ENCODE measurements around the gene PSKH1.
"Not testable (repeated sequence)": the region's sequence is repeated elsewhere in the genome, so short reads cannot be mapped to it uniquely, and the experiment has no call there.

Gene PSKH1

DNA sequence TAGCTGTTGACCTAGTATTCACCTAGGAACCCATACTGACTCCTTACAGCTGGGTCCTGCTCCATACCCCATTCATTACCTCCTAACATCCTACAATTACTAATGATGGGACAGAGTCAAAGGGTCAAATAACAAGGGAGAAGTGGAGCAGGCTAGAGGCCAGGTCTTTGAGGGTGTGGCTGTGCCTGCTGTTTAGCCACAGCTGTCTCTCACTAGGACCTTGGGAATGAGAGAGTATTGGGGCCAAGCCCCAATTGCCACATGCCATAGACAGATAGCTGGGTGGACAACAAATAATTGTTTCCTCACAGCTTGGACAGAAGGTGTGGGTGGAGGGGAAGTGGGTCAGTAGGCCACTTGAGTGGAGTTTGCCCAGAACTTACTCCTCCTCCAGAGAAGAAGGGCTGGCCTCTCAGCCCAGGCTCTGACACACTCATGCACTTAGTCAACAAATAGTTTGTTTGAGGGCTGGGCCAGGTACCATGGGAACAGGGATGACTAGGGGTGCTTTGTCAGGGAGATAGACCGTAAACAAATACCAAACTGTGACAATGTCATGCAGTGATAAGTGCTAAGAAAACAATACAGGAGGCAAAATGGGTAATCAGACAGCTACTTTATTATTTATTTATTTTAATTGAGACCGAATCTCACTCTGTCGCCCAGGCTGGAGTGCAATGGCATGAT, 35.4 kb upstream of the PSKH1 start:
- peak in 1 of 2 experiments; percentile 62 for DNase-seq (ENCODE audit: low read depth in 1 of 2, low spot score in 1 of 2)
- no peak for TF ChIP-seq JUND (IDR thresholded peaks at IDR 0.05; ENCODE audit: low read depth)
- in situ Hi-C loops (cut with HindIII; ENCODE audit: low pct_unique_long_range_greater_than_20kb, low sequenced_read_pairs) = no loop called here

DNA sequence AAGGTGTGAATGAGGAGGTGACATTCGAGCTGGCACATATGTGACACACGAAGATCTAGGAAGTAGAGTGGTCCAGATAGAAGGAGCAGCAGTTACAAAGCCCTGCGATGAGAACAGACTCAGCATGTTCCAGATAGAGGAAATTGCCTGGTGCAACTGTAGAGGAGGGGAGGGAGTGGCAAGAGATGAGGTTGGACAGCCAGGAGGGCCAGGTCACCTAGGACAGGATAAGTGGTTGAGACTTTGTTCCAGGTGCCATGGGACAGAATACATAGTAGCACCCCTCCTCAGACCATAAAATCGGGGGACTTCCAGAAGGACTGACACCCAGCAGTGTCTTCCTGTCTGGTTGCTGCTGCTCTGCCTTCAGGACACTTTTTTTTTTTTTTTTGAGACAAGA, 34.6 kb upstream of the PSKH1 start:
- no peak for DNase-seq (ENCODE audit: low read depth in 1 of 2, low spot score in 1 of 2)
- in situ Hi-C loops (cut with HindIII; ENCODE audit: low pct_unique_long_range_greater_than_20kb, low sequenced_read_pairs) = no loop called here
- no peak for TF ChIP-seq JUND (IDR thresholded peaks at IDR 0.05; ENCODE audit: low read depth)

DNA sequence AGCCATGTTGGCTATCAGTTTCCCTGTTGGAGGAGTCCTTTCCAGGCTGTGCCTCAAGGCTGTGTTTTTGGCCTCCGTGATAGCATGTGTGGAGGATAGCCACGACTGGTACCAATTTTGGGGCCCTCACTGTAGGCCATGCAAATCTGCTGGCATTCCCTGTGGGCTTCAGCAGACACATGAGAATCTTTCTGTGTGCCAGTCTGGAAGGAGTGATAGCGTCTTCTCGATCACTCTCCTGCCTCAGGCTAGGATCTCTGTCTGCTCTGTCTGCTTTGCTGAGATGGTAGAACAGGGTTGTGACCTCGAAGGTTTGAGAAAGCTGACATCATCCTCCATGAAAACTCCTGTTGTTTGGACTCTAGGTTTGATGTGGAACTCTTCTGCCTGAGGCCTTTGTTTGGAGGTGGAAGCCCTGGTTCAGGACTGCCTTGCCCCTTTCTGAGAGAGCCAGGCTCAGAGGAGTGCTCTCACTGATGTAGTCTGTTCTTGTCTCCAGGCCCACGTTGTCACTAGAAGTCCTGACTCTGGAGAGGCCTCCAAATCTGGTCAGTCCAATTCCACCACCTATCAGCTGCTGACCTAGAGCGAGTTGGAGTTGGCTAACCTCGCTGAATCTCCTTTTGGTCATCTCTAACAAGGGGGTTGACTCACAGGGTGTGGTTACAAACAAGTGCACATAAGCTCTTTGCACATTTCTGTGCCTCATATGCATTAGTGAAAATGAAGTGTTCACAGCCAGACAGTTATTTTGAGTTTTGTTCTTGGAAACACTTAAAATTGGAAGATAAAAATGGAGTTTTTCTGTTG, 32.3 kb upstream of the PSKH1 start:
- in situ Hi-C loops (cut with HindIII; ENCODE audit: low pct_unique_long_range_greater_than_20kb, low sequenced_read_pairs) = no loop called here
- DNase-seq (ENCODE audit: low read depth in 1 of 2, low spot score in 1 of 2) = no peak
- no peak for TF ChIP-seq JUND (IDR thresholded peaks at IDR 0.05; ENCODE audit: low read depth)

DNA sequence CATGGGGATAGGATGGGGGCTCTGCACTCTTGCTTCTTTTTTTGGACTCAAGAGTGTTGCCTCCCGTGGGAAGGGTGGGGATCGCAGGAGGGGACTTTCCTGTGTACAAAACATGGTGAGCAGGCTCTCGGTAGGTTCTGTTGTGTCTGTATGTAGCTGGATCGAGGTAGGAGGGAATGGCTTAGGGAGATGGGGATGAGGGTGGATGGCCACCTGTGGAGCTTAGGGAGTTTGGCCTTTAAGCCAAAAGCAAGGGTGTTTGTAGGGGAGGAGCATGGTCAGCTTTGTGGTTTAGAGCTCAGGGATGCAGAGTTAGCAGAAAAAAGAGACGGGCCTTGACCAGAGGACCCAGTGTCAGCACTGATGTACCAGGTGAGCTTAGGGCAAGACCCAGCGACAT, 31.2 kb upstream of the PSKH1 start:
- no peak for DNase-seq (ENCODE audit: low read depth in 1 of 2, low spot score in 1 of 2)
- in situ Hi-C loops (cut with HindIII; ENCODE audit: low pct_unique_long_range_greater_than_20kb, low sequenced_read_pairs) = no loop called here
- TF ChIP-seq JUND (IDR thresholded peaks at IDR 0.05; ENCODE audit: low read depth) = no peak

DNA sequence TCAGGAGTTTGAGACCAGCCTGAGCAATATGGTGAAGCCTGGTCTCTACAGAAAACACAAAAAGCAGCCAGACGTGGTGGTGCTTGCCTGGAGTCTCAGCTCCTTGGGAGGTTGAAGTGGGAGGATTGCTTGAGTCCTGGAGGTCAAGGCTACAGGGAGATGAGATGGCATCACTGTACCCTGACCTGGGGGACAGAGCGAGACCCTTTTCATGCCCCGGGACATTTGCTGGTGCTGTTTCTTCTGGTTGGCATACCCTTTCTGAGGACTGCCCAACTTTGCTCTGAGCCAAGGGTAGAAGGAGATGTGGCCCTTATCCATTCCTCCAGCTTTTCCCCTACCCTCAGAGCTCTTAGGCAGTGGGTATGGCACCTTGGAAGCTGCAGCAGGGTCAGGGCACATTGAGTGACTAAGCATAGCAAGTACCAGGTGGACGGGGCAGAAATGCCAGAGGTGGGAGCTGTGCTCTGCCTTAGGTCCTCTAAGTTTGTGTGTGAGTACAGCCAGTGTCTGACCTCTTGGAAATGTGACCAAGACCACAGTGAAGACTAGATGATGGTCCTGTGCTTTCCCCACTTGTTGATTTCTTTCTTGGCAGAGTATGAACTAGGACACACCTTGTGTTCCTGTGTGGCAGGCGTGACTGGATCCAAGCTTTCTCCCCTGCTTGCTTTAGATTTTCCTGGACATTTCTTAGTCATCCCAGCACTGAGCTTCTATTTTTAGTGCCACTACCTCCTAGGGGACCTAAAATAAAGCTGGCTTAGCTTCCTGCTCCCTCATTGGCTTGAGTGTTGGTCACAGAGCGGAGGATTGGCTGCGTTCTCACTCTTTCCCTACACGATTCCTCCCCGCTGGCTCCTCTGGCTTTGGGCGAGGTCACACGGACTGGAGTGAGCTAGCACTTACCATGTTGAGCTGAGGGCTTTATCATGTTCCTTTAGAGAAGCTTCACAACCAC, 30.2 kb upstream of the PSKH1 start:
- in situ Hi-C loops (cut with HindIII; ENCODE audit: low pct_unique_long_range_greater_than_20kb, low sequenced_read_pairs) = no loop called here
- no peak for TF ChIP-seq JUND (IDR thresholded peaks at IDR 0.05; ENCODE audit: low read depth)
- DNase-seq (ENCODE audit: low read depth in 1 of 2, low spot score in 1 of 2) = no peak

DNA sequence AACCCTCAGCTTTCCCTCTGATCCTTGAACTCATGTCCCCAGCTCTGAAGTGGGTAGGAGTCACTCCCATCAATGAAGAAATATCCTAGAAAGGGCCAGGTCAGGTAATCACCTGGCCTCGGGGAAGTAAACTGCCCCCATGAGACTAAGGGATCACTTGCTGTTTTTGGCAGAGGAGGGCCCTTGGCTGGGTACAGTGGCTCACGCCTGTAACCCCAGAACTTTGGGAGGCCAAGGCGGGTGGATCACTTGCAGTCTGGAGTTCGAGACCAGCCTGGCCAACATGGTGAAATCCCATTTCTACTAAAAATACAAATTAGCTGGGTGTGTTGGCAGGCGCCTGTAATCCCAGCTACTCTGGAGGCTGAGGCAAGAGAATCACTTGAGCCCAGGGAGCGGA, 29.0 kb upstream of the PSKH1 start:
- in situ Hi-C loops (cut with HindIII; ENCODE audit: low pct_unique_long_range_greater_than_20kb, low sequenced_read_pairs); DNase-seq (ENCODE audit: low read depth in 1 of 2, low spot score in 1 of 2): not testable (repeated sequence)

DNA sequence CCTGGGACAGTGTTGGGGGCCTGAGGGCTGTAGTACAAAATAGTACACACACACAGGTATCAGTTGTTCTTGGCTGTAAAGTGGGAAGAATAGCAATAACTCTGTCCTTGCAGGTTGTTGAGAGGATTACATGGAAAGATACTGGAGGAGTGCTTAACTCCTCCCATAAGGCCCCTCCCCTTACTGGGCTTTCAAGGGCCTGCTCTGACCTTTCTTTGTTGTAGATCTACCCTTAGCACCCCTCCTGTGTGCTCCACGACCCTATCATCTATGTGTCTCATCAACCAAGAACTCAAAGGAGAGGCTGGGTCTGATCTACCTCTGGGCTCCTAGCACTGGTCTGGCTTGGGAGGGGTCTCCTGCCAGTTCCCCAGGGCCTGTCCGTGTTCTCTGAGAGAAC, 28.5 kb upstream of the PSKH1 start:
- DNase-seq (ENCODE audit: low read depth in 1 of 2, low spot score in 1 of 2) = no peak
- no peak for TF ChIP-seq JUND (IDR thresholded peaks at IDR 0.05; ENCODE audit: low read depth)
- in situ Hi-C loops (cut with HindIII; ENCODE audit: low pct_unique_long_range_greater_than_20kb, low sequenced_read_pairs) = no loop called here

DNA sequence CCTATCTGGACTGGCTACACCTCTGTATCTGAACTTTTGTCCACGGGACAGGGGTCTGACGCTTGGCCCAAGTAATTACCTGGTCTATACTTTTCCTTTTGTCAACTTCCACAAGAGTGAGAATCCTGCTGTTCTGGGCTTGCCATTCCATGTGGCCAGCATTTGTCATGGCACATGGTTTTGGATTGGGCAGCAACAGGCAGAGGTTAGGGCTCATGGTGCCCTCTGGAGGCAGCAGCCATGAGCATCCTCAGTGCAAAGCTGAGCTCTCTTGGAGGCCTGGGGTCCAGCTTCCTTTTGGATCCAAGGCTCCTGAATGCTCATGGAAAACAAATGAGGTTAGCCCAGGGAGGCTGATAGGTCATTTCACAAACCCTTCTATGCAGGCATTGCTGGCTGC, 27.7 kb upstream of the PSKH1 start:
- no peak for TF ChIP-seq JUND (IDR thresholded peaks at IDR 0.05; ENCODE audit: low read depth)
- in situ Hi-C loops (cut with HindIII; ENCODE audit: low pct_unique_long_range_greater_than_20kb, low sequenced_read_pairs) = no loop called here
- DNase-seq (ENCODE audit: low read depth in 1 of 2, low spot score in 1 of 2) = peak in 1 of 2 experiments; percentile 73

DNA sequence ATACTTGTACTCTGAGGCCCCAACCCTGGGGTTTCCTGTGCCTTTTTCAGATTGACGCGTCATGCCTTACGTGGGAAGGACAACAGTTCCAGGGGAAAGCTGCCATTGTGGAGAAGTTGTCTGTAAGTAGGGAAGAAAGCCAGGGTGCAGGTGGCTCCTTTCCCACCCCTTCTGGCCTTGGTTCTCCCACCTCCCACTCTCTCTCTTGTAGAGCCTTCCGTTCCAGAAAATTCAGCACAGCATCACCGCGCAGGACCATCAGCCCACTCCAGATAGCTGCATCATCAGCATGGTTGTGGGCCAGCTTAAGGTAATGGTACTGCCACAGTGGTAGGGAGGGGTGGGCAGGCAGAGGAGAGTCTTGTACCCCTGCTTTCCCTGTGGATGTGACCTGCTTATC, 24.8 kb upstream of the PSKH1 start:
- TF ChIP-seq JUND (IDR thresholded peaks at IDR 0.05; ENCODE audit: low read depth) = no peak
- in situ Hi-C loops (cut with HindIII; ENCODE audit: low pct_unique_long_range_greater_than_20kb, low sequenced_read_pairs) = no loop called here
- DNase-seq (ENCODE audit: low read depth in 1 of 2, low spot score in 1 of 2) = no peak

DNA sequence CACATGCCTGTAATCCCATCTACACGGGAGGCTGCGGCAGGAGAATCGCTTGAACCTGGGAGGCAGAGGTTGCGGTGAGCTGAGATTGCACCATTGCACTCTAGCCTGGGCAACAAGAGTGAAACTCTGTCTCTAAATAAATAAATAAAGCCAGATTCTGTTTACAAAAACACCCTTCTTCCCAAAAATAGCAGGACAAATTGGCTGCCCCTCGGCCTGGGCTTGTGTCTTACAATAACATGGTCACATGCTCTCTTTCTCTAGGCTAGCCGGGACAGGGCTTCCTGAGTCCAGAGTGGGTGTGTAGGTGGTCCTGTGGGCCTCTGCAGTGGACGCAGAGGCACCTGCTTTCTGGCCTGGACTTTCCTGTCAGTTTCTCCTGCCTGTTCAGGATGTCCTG, 23.4 kb upstream of the PSKH1 start:
- in situ Hi-C loops (cut with HindIII; ENCODE audit: low pct_unique_long_range_greater_than_20kb, low sequenced_read_pairs) = no loop called here
- no peak for TF ChIP-seq JUND (IDR thresholded peaks at IDR 0.05; ENCODE audit: low read depth)
- no peak for DNase-seq (ENCODE audit: low read depth in 1 of 2, low spot score in 1 of 2)

DNA sequence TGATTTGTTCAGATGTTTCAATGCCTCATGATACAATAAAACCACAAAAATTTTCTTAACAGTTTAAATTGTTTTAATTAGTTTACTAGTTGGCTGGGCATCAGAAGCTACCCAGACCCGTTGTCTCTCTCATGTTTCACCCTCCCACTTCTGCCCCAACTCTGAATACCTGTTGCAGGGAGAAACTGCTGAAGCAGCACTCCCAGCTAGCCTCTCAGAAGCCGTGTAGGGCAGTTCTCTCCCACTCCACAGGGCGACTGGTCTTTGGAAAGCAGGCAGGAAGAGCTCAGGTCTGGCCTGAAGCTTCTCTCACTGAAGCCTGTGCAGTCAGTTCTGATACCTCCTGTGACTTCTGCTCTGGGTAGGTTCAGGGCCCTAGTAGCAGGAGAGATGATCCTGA, 21.8 kb upstream of the PSKH1 start:
- DNase-seq (ENCODE audit: low read depth in 1 of 2, low spot score in 1 of 2) = no peak
- TF ChIP-seq JUND (IDR thresholded peaks at IDR 0.05; ENCODE audit: low read depth) = no peak
- in situ Hi-C loops (cut with HindIII; ENCODE audit: low pct_unique_long_range_greater_than_20kb, low sequenced_read_pairs) = no loop called here

DNA sequence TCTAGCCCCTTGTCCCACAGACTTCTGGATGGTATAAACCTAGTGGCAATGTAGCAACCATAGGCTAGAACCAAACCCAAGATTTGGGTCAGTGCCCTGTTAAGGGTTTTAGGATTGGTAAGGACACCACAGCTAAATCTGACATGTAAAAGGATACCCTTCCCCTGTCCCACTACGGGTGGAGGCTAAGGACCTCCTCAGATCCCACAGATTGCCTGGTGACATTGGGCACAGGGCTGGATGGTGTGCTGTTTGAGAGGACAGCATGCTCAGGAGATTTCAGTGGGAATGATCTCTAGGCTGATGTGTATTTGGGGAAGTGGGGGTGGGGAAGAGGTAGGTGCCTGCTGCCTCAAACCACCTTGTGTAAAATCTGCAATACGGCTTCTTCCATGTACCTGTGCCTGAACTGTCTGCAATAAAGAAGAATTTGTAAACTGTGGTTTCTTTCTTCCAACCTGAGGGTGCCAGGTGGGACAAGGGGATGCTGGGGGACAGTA, 20.9 kb upstream of the PSKH1 start:
- in situ Hi-C loops (cut with HindIII; ENCODE audit: low pct_unique_long_range_greater_than_20kb, low sequenced_read_pairs) = no loop called here
- TF ChIP-seq JUND (IDR thresholded peaks at IDR 0.05; ENCODE audit: low read depth) = no peak
- DNase-seq (ENCODE audit: low read depth in 1 of 2, low spot score in 1 of 2) = no peak
